H1 (cell line): ENCODE data around the gene PGAM1. TPM values are rescaled to one million over a fixed set of nuclear protein-coding genes. Genes with fewer than 3 reads are reported as not detected.

ENCODE experiments used
- CTCF ChIA-PET: fragments of 300-600 bp; sonication (Branson Sonifier 250); formaldehyde crosslinking; loops from one replicate; lab custom pipeline; 2021; ENCODE audit not compliant: partially characterized antibody; lab: Charles Lee
- POLR2A ChIA-PET: fragments of 300-600 bp; sonication (Branson Sonifier 250); formaldehyde crosslinking; loops from one replicate; lab custom pipeline; 2021; ENCODE audit warnings: inconsistent platforms; ENCODE audit not compliant: partially characterized antibody; lab: Charles Lee
- DNase-seq, 2 experiments: peaks; one replicate each; pipeline versions ENCODE4 v3.0.0 to v3.0.0-alpha.2; 2010 to 2022; ENCODE audit warnings: low spot score in 2 of 2, low read depth in 1 of 2, mixed read lengths in 1 of 2
- FAIRE-seq: peaks from 2 replicates; lab custom pipeline; 2011; peaks lifted over from hg19 to GRCh38; lab: Jason Lieb, UNC
- H2AFZ ChIP-seq: 2 replicates; pipeline ENCODE4 v1.8.1; 2012; ENCODE audit warnings: low read length, inconsistent platforms
- H2AK5ac ChIP-seq: 2 replicates; pipeline ENCODE4 v1.6.1; 2013; ENCODE audit warnings: low read depth, low read length
- H2BK120ac ChIP-seq: replicated peaks from 2 replicates; pipeline ENCODE3; 2013; ENCODE audit warnings: low read depth, low read length, inconsistent platforms
- H2BK12ac ChIP-seq: 2 replicates; pipeline ENCODE4 v1.6.1; 2013; ENCODE audit warnings: low read depth, low read length
- H2BK15ac ChIP-seq: 2 replicates; pipeline ENCODE4 v1.6.1; 2013; ENCODE audit warnings: low read length
- H2BK20ac ChIP-seq: 2 replicates; pipeline ENCODE4 v1.6.1; 2013; ENCODE audit warnings: low read length
- H2BK5ac ChIP-seq: 2 replicates; pipeline ENCODE4 v1.6.1; 2013; ENCODE audit warnings: low read depth, low read length
- H3K14ac ChIP-seq: 2 replicates; pipeline ENCODE4 v1.6.1; 2013; ENCODE audit warnings: inconsistent platforms; ENCODE audit not compliant: insufficient read length
- H3K18ac ChIP-seq: 2 replicates; pipeline ENCODE4 v1.6.1; 2013; ENCODE audit warnings: low read length; ENCODE audit errors: extremely low read depth
- H3K23ac ChIP-seq: 2 replicates; pipeline ENCODE4 v1.6.1; 2013; ENCODE audit warnings: inconsistent platforms; ENCODE audit not compliant: insufficient read length
- H3K23me2 ChIP-seq: 2 replicates; pipeline ENCODE4 v1.6.1; 2013; ENCODE audit warnings: low read depth, low read length
- H3K27ac ChIP-seq: 2 replicates; pipeline ENCODE4 v1.6.1; 2011; ENCODE audit warnings: low read depth, low read length, inconsistent platforms
- H3K27me3 ChIP-seq, 4 experiments: replicated peaks in 1 of 4; 1 replicate in 1 of 4; 2 replicates in 3 of 4; pipeline versions ENCODE4 v1.6.1 to v1.8.1; 2011 to 2013; ENCODE audit warnings: low read length in 3 of 4, mild to moderate bottlenecking in 3 of 4, inconsistent platforms in 2 of 4, mixed read lengths in 2 of 4, moderate library complexity in 1 of 4; ENCODE audit not compliant: control insufficient read depth in 3 of 4, insufficient read depth in 3 of 4; ENCODE audit errors: extremely low read depth in 1 of 4
- H3K36me3 ChIP-seq, 4 experiments: 2 replicates each; pipeline versions ENCODE4 v1.6.1 to v1.8.1; 2011 to 2013; ENCODE audit warnings: mild to moderate bottlenecking in 4 of 4, low read length in 3 of 4, moderate library complexity in 2 of 4, control low read depth in 1 of 4, inconsistent platforms in 1 of 4; ENCODE audit not compliant: insufficient read depth in 4 of 4, control insufficient read depth in 2 of 4
- H3K4ac ChIP-seq: replicated peaks from 2 replicates; pipeline ENCODE3; 2013; ENCODE audit warnings: low read length, low read depth, mixed read lengths, inconsistent platforms; ENCODE audit not compliant: insufficient read length
- H3K4me1 ChIP-seq, 4 experiments: replicated peaks in 1 of 4; 1 replicate in 1 of 4; 2 replicates in 3 of 4; pipeline versions ENCODE4 v1.6.1 to v1.8.1; 2011 to 2013; ENCODE audit warnings: low read length in 3 of 4, inconsistent platforms in 2 of 4, mixed read lengths in 1 of 4; ENCODE audit not compliant: insufficient read depth in 4 of 4, control insufficient read depth in 3 of 4
- H3K4me2 ChIP-seq, 2 experiments: 2 replicates each; pipeline versions ENCODE4 v1.6.1 to v1.8.1; 2011 to 2013; ENCODE audit warnings: low read depth in 2 of 2, low read length in 2 of 2, control low read depth in 1 of 2, inconsistent platforms in 1 of 2, mild to moderate bottlenecking in 1 of 2; ENCODE audit not compliant: insufficient read depth in 1 of 2
- H3K4me3 ChIP-seq, 4 experiments: fragments of 200-600, 300-600 bp in 1 of 4; sonication (generic), shearing (Covaris generic), sonication (Bioruptor Twin) in 1 of 4; 2 replicates each; pipeline versions ENCODE4 v1.5.1 to v1.8.1; 2011 to 2016; ENCODE audit warnings: low read length in 4 of 4, low read depth in 3 of 4, control low read depth in 2 of 4, inconsistent platforms in 2 of 4, mild to moderate bottlenecking in 2 of 4, mixed read lengths in 1 of 4, moderate library complexity in 1 of 4; ENCODE audit not compliant: insufficient read depth in 2 of 4; ENCODE audit errors: extremely low read depth in 1 of 4
- H3K56ac ChIP-seq: replicated peaks from 2 replicates; pipeline ENCODE3; 2013; ENCODE audit warnings: low read depth, mild to moderate bottlenecking, mixed read lengths, low read length, inconsistent platforms; ENCODE audit not compliant: insufficient read length
- H3K79me1 ChIP-seq: 2 replicates; pipeline ENCODE4 v1.6.1; 2013; ENCODE audit warnings: low read depth, low read length, control low read depth
- H3K79me2 ChIP-seq, 2 experiments: 2 replicates each; pipeline versions ENCODE4 v1.6.1 to v1.8.1; 2012 to 2013; ENCODE audit warnings: low read length in 2 of 2, mild to moderate bottlenecking in 2 of 2, inconsistent platforms in 1 of 2; ENCODE audit not compliant: insufficient read depth in 2 of 2, control insufficient read depth in 1 of 2
- H3K9ac ChIP-seq, 4 experiments: replicated peaks in 1 of 4; 1 replicate in 1 of 4; 2 replicates in 3 of 4; pipeline versions ENCODE4 v1.6.1 to v1.8.1; 2011 to 2013; ENCODE audit warnings: low read depth in 3 of 4, low read length in 3 of 4, control low read depth in 2 of 4, mild to moderate bottlenecking in 2 of 4, moderate library complexity in 2 of 4, inconsistent platforms in 1 of 4; ENCODE audit errors: extremely low read depth in 1 of 4
- H3K9me3 ChIP-seq, 2 experiments: 2 replicates each; pipeline versions ENCODE4 v1.6.1 to v1.8.1; 2012 to 2013; ENCODE audit warnings: mild to moderate bottlenecking in 2 of 2, moderate library complexity in 2 of 2, control low read depth in 1 of 2, inconsistent platforms in 1 of 2, low read depth in 1 of 2, low read length in 1 of 2, mixed read lengths in 1 of 2; ENCODE audit not compliant: insufficient read depth in 2 of 2
- H4K20me1 ChIP-seq, 2 experiments: replicated peaks in 1 of 2; 2 replicates each; pipeline versions ENCODE3 to v1.8.1; 2011 to 2013; ENCODE audit warnings: inconsistent platforms in 2 of 2, low read length in 2 of 2, mild to moderate bottlenecking in 1 of 2; ENCODE audit not compliant: insufficient read depth in 2 of 2, control insufficient read depth in 1 of 2
- H4K5ac ChIP-seq: 2 replicates; pipeline ENCODE4 v1.6.1; 2013; ENCODE audit warnings: low read length, low read depth, mixed read lengths, inconsistent platforms; ENCODE audit not compliant: insufficient read length
- H4K8ac ChIP-seq: 2 replicates; pipeline ENCODE4 v1.8.0; 2013; ENCODE audit warnings: mild to moderate bottlenecking, moderate library complexity, low read length, inconsistent platforms; ENCODE audit not compliant: insufficient read depth; ENCODE audit errors: extremely low read depth
- H4K91ac ChIP-seq: replicated peaks from 2 replicates; pipeline ENCODE3; 2013; ENCODE audit warnings: low read length, mixed read lengths, inconsistent platforms; ENCODE audit not compliant: insufficient read length
- CBX5 ChIP-seq: fragments of 300-800, 300-1000 bp; sonication (generic); IDR thresholded peaks from 2 replicates; pipeline ENCODE4 v1.7.1; 2016; ENCODE audit warnings: antibody characterized with exemption, low read length, low read depth
- RNF2 ChIP-seq: fragments of 200-900, 300-1000 bp; sonication (generic); IDR thresholded peaks from 2 replicates; pipeline ENCODE4 v1.7.1; 2016; ENCODE audit warnings: borderline replicate concordance, low read depth, mild to moderate bottlenecking, antibody characterized with exemption, low read length; ENCODE audit not compliant: poor library complexity, severe bottlenecking; ENCODE audit errors: missing control alignments
- SIRT6 ChIP-seq: IDR thresholded peaks from one replicate; pipeline ENCODE4 v1.7.1; 2012; ENCODE audit warnings: low read length, inconsistent platforms
- SRF ChIP-seq: IDR thresholded peaks from 2 replicates; pipeline ENCODE4 v1.6.1; 2011; ENCODE audit warnings: mild to moderate bottlenecking, low read depth, low read length, moderate library complexity
- SUZ12 ChIP-seq: fragments of 200-600 bp; sonication (generic); IDR thresholded peaks from 2 replicates; pipeline ENCODE4 v1.6.1; 2012; ENCODE audit warnings: mild to moderate bottlenecking, inconsistent platforms, low read length, moderate library complexity, mixed read lengths
- TCF12 ChIP-seq: IDR thresholded peaks from 2 replicates; pipeline ENCODE4 v1.6.1; 2011; ENCODE audit warnings: low read depth, mild to moderate bottlenecking, low read length
- WGBS, 2 experiments: shearing (Covaris generic) in 1 of 2; methylation state at CpG; one replicate each; pipeline versions ENCODE4 v1.1.6 to v1.1.7; 2013 to 2015; ENCODE audit warnings: low lambda C conversion rate in 2 of 2, mixed read lengths in 2 of 2, inconsistent platforms in 1 of 2, low coverage in 1 of 2, missing lambda C conversion rate in 1 of 2; ENCODE audit not compliant: insufficient replicate concordance in 2 of 2, insufficient coverage in 1 of 2, insufficient read length in 1 of 2; ENCODE audit errors: extremely low coverage in 1 of 2, missing lambda C conversion rate in 1 of 2; 5-methylcytosine and 5-hydroxymethylcytosine counted together
- polyA plus RNA-seq, 7 experiments: library from polyadenylated mRNA; depleted of rRNA in 3 of 7; stranded (reverse) in 5 of 7; unstranded in 2 of 7; fragments of >200 nt in 5 of 7; fragments of 200-250 nt in 2 of 7; gene quantifications; 1 replicate in 5 of 7; 2 replicates in 1 of 7; 4 replicates in 1 of 7; pipeline versions ENCODE4 v1.2.1 to v1.2.3, GENCODE V29; 2011 to 2013; ENCODE audit warnings: missing spikeins in 2 of 7, mixed read lengths in 2 of 7
- total RNA-seq: library from RNA; stranded (reverse); fragmentation: NEBNext Ultra II Directional; extraction: Animal tissue kit (Norgen Biotek cat#: 25700); gene quantifications from 2 replicates; pipeline ENCODE4 v1.2.1, GENCODE V29; 2021

PGAM1 gene
- total and polyA plus RNA-seq, 2 of the 8 experiments (the other 6 are each of a cell fraction or from before 2014, with no cell fraction given), result 791 to 799 TPM

- Histone ChIP-seq H3K18ac (no peak overlapping the region), H3K27ac (no peak overlapping the region), H2BK5ac (no peak overlapping the region), H3K27me3 (no peaks in the 10 kb centered on the region), H3K9me3 (no peaks in the 10 kb centered on the region), H3K56ac (no peak overlapping the region), H3K4ac (no peak overlapping the region), H2BK15ac (no peak overlapping the region), H2AFZ (no peak overlapping the region), H2AK5ac (no peak overlapping the region), H3K79me1 (peaks cover 9% of the 10 kb centered on the region), H3K79me2 (peaks cover 13 to 26% of the 10 kb centered on the region in 2 experiments), H3K36me3 (peaks cover 4 to 39% (median 24%) of the 10 kb centered on the region in 4 experiments; a peak in 6 of 8 replicates), H2BK120ac (no peak overlapping the region), H3K4me1 (peaks cover 0 to 8% (median under 1%) of the 10 kb centered on the region in 4 experiments; a peak in 5 of 7 replicates), H3K4me2 (no peak overlapping the region), H4K8ac (no peak overlapping the region), H3K9ac (no peak overlapping the region), H3K14ac (no peak overlapping the region), H4K91ac (no peak overlapping the region), H2BK12ac (no peak overlapping the region), H4K5ac (no peak overlapping the region), H2BK20ac (no peak overlapping the region), H3K4me3 (no peak overlapping the region), H3K23ac (no peak overlapping the region), H4K20me1 (peaks cover 0 to 2% of the 10 kb centered on the region in 2 experiments), H3K23me2 (peaks cover 7% of the 10 kb centered on the region)
- DNase-seq (no peak), FAIRE-seq (no peak)
- CTCF ChIA-PET, result interaction anchor here (0.7 to 1.5 kb wide), 6 partner anchors 11 to 36 kb away, joined by 3 to 6 read pairs (median 4); no protein-coding TSS in a partner anchor
- WGBS, 2 experiments, result 93% methylated on average over 1 of the region's 1 CpG; no CpG with 5 or more reads in 1 of the 2 experiments
- POLR2A ChIA-PET, result interaction anchor here (1.0 to 13.8 kb wide), 8 partner anchors 9 to 92 kb away, joined by 3 to 185 read pairs (median 4); no protein-coding TSS in a partner anchor
- no peak for TF ChIP-seq CBX5
- TF ChIP-seq TCF12, result no peak
- TF ChIP-seq RNF2, result no peak
- TF ChIP-seq SUZ12, result no peak
- TF ChIP-seq SRF, result no peak
- TF ChIP-seq SIRT6, result no peak
Observed at GRCh38 chr10:97442277-97442676, 16.3 kb downstream of the PGAM1 start.
